HEK293 (cell line): ENCODE results near the gene FZR1.

Experiments
- CTCF ChIA-PET: fragments of 350-600 bp; formaldehyde crosslinking; extraction: SDS; loops from one replicate; lab custom pipeline; 2021; ENCODE audit warnings: antibody characterized with exemption; lab: Yijun Ruan, JAX
- POLR2A ChIA-PET: fragments of 300-600 bp; formaldehyde crosslinking; extraction: SDS; loops from one replicate; lab custom pipeline; 2020; ENCODE audit warnings: antibody characterized with exemption, inconsistent platforms; lab: Yijun Ruan, JAX
- H3K27ac ChIP-seq: fragments of 200-500 bp; sonication (Bioruptor generic); 2 replicates; pipeline ENCODE4 v1.5.1; 2014; ENCODE audit warnings: low read depth, low read length, control low read depth, inconsistent platforms; ENCODE audit errors: extremely low read depth
- H3K36me3 ChIP-seq, 2 experiments: fragments of 200-500 bp in 1 of 2; sonication (Bioruptor generic) in 1 of 2; 1 replicate in 1 of 2; 2 replicates in 1 of 2; pipeline ENCODE4 v1.5.1; 2014 to 2017; ENCODE audit warnings: inconsistent platforms in 2 of 2, low read length in 2 of 2; ENCODE audit not compliant: control insufficient read depth in 2 of 2, insufficient read depth in 1 of 2
- H3K4me1 ChIP-seq: fragments of 200-500 bp; sonication (Bioruptor generic); 2 replicates; pipeline ENCODE4 v1.5.1; 2014; ENCODE audit warnings: mild to moderate bottlenecking, low read length, inconsistent platforms; ENCODE audit not compliant: control insufficient read depth, insufficient read depth
- H3K4me3 ChIP-seq: 2 replicates; pipeline ENCODE4 v1.5.1; 2011; ENCODE audit warnings: low read depth, mild to moderate bottlenecking, control low read depth, low read length, moderate library complexity
- H3K9me3 ChIP-seq: fragments of 200-500 bp; sonication (Bioruptor generic); 2 replicates; pipeline ENCODE4 v1.5.1; 2014; ENCODE audit warnings: low read depth, low read length, inconsistent platforms; ENCODE audit not compliant: control insufficient read depth, insufficient read depth
- EGR2 ChIP-seq: fragments of 450-650 bp; formaldehyde crosslinking; IDR thresholded peaks from 2 replicates; pipeline ENCODE4 v1.5.1; 2016; ENCODE audit warnings: low read depth, missing biosample characterization, missing genetic modification characterization
- ELK4 ChIP-seq: IDR thresholded peaks from 2 replicates; pipeline ENCODE4 v1.6.1; 2011; ENCODE audit warnings: mild to moderate bottlenecking, low read depth, low read length, borderline replicate concordance
- GLIS1 ChIP-seq: fragments of 450-650 bp; formaldehyde crosslinking; IDR thresholded peaks from 2 replicates; pipeline ENCODE4 v1.5.1; 2016; ENCODE audit warnings: missing biosample characterization, missing genetic modification characterization
- GLIS2 ChIP-seq: fragments of 450-650 bp; formaldehyde crosslinking; IDR thresholded peaks from 2 replicates; pipeline ENCODE4 v1.5.1; 2016; ENCODE audit warnings: missing biosample characterization, missing genetic modification characterization
- IKZF3 ChIP-seq: fragments of 450-650 bp; IDR thresholded peaks from 2 replicates; pipeline ENCODE4 v1.5.0; 2018; ENCODE audit warnings: missing biosample characterization, mild to moderate bottlenecking, missing genetic modification characterization, moderate library complexity
- KLF16 ChIP-seq: fragments of 450-650 bp; formaldehyde crosslinking; IDR thresholded peaks from 2 replicates; pipeline ENCODE4 v1.5.1; 2017; ENCODE audit warnings: missing biosample characterization, missing genetic modification characterization
- KLF17 ChIP-seq: fragments of 450-650 bp; formaldehyde crosslinking; IDR thresholded peaks from 2 replicates; pipeline ENCODE4 v1.5.1; 2016; ENCODE audit warnings: missing biosample characterization, missing genetic modification characterization
- KLF8 ChIP-seq: fragments of 450-650 bp; formaldehyde crosslinking; IDR thresholded peaks from 2 replicates; pipeline ENCODE4 v1.5.1; 2016; ENCODE audit warnings: missing biosample characterization, missing genetic modification characterization
- OSR2 ChIP-seq: fragments of 450-650 bp; formaldehyde crosslinking; IDR thresholded peaks from 2 replicates; pipeline ENCODE4 v1.5.1; 2016; ENCODE audit warnings: missing biosample characterization, missing genetic modification characterization
- PATZ1 ChIP-seq: fragments of 450-650 bp; formaldehyde crosslinking; IDR thresholded peaks from 2 replicates; pipeline ENCODE4 v1.5.1; 2016; ENCODE audit warnings: missing biosample characterization, missing genetic modification characterization
- PRDM4 ChIP-seq: fragments of 450-650 bp; formaldehyde crosslinking; IDR thresholded peaks from 2 replicates; pipeline ENCODE4 v1.5.1; 2017; ENCODE audit warnings: missing biosample characterization, missing genetic modification characterization
- SALL2 ChIP-seq: fragments of 450-650 bp; formaldehyde crosslinking; IDR thresholded peaks from 2 replicates; pipeline ENCODE4 v1.5.0; 2017; ENCODE audit warnings: missing biosample characterization, mild to moderate bottlenecking, missing genetic modification characterization, borderline replicate concordance
- SP7 ChIP-seq: fragments of 450-650 bp; formaldehyde crosslinking; IDR thresholded peaks from 2 replicates; pipeline ENCODE4 v1.5.1; 2016; ENCODE audit warnings: missing biosample characterization, missing genetic modification characterization
- ZIC2 ChIP-seq: fragments of 450-650 bp; formaldehyde crosslinking; IDR thresholded peaks from 2 replicates; pipeline ENCODE4 v1.5.1; 2016; ENCODE audit warnings: missing biosample characterization, missing genetic modification characterization
- ZNF121 ChIP-seq: fragments of 450-650 bp; formaldehyde crosslinking; IDR thresholded peaks from 2 replicates; pipeline ENCODE4 v1.5.1; 2016; ENCODE audit warnings: missing biosample characterization, missing genetic modification characterization
- ZNF138 ChIP-seq: fragments of 450-650 bp; formaldehyde crosslinking; IDR thresholded peaks from 2 replicates; pipeline ENCODE4 v1.5.1; 2016; ENCODE audit warnings: missing biosample characterization, missing genetic modification characterization, borderline replicate concordance
- ZNF239 ChIP-seq: fragments of 450-650 bp; formaldehyde crosslinking; IDR thresholded peaks from 2 replicates; pipeline ENCODE4 v1.5.1; 2016; ENCODE audit warnings: missing biosample characterization, missing genetic modification characterization
- ZNF292 ChIP-seq: fragments of 450-650 bp; formaldehyde crosslinking; IDR thresholded peaks from 2 replicates; pipeline ENCODE4 v1.5.1; 2016; ENCODE audit warnings: low read depth, missing biosample characterization, missing genetic modification characterization, borderline replicate concordance
- ZNF335 ChIP-seq: fragments of 450-650 bp; formaldehyde crosslinking; conservative IDR thresholded peaks from 2 replicates; pipeline ENCODE4 v1.5.1; 2016; ENCODE audit warnings: missing biosample characterization, missing genetic modification characterization
- ZNF341 ChIP-seq: fragments of 450-650 bp; formaldehyde crosslinking; IDR thresholded peaks from 2 replicates; pipeline ENCODE4; 2016; ENCODE audit warnings: low read depth, missing biosample characterization, missing genetic modification characterization
- ZNF560 ChIP-seq: fragments of 450-650 bp; formaldehyde crosslinking; IDR thresholded peaks from 2 replicates; pipeline ENCODE4 v1.5.1; 2017; ENCODE audit warnings: missing biosample characterization, missing genetic modification characterization, borderline replicate concordance
- ZNF792 ChIP-seq: fragments of 450-650 bp; formaldehyde crosslinking; IDR thresholded peaks from 2 replicates; pipeline ENCODE4 v1.5.1; 2016; ENCODE audit warnings: missing biosample characterization, missing genetic modification characterization

The FZR1 gene

GRCh38 chr19:3555653-3556422 lies 49.7 kb downstream of the FZR1 start:
- 0 out of 2 replicates have a peak, but pooled peaks have one; percentile 18 for TF ChIP-seq GLIS1 (tag by site-specific recombination)
- TF ChIP-seq GLIS2: 0 out of 2 replicates have a peak, but pooled peaks have one; percentile 6
- no peak for TF ChIP-seq ZNF121
- peaks cover 0 to 3% of the 10 kb centered on the region in 2 experiments; a peak in 2 of 3 replicates for H3K36me3 ChIP-seq
- ChIA-PET POLR2A (interaction anchor here (0.8 to 1.0 kb wide), 2 partner anchors 11 to 18 kb away, joined by 3 to 7 read pairs; no protein-coding TSS in a partner anchor), CTCF (interaction anchor here (0.6 to 2.7 kb wide), 6 partner anchors 10 to 126 kb away, joined by 3 to 21 read pairs (median 4); no protein-coding TSS in a partner anchor)
- H3K27ac ChIP-seq: no peak overlapping the region
- H3K4me3 ChIP-seq: no peak overlapping the region; the same call in none of the 2 replicates
- H3K4me1 ChIP-seq: 0 out of 2 replicates have a peak, but pooled peaks cover 2% of the 10 kb centered on the region
- H3K9me3 ChIP-seq: no peaks in the 10 kb centered on the region

GRCh38 chr19:3556423-3556977 lies 50.4 kb downstream of the FZR1 start:
- no peaks in the 10 kb centered on the region for H3K9me3 ChIP-seq
- ChIA-PET CTCF (interaction anchor here (0.6 to 1.5 kb wide), 5 partner anchors 10 to 584 kb away, joined by 3 to 5 read pairs (median 4); no protein-coding TSS in a partner anchor), POLR2A (interaction anchor here (0.6 to 1.4 kb wide), 5 partner anchors 11 to 20 kb away, joined by 3 to 7 read pairs (median 3); no protein-coding TSS in a partner anchor)
- 0 out of 2 replicates have a peak, but pooled peaks cover 2% of the 10 kb centered on the region for H3K4me1 ChIP-seq
- H3K36me3 ChIP-seq: no peaks in the 10 kb centered on the region; a peak in 1 of 3 replicates
- peak overlapping the region; percentile 85 for H3K4me3 ChIP-seq
- H3K27ac ChIP-seq: peak overlapping the region; percentile 42; the same call in 1 of the 2 replicates
- TF ChIP-seq ZNF138 (tag by site-specific recombination) (no peak), KLF16 (tag by site-specific recombination) (no peak), KLF8 (tag by site-specific recombination) (peak; percentile 4; the same call in 1 of the 2 replicates), GLIS2 (no peak), ZNF292 (tag by site-specific recombination) (no peak), ZNF335 (tag by site-specific recombination) (peak; percentile 13; the same call in 1 of the 2 replicates), PATZ1 (tag by site-specific recombination) (no peak), KLF17 (tag by site-specific recombination) (peak; percentile 61; the same call in 1 of the 2 replicates), EGR2 (tag by site-specific recombination) (0 out of 2 replicates have a peak, but pooled peaks have one; percentile 20), SALL2 (tag by site-specific recombination) (no peak), OSR2 (tag by site-specific recombination) (no peak), ZIC2 (tag by site-specific recombination) (no peak), PRDM4 (tag by site-specific recombination) (no peak), IKZF3 (tag by site-specific recombination) (no peak), ELK4 (no peak), ZNF341 (tag by site-specific recombination) (peak; percentile 84), ZNF239 (tag by site-specific recombination) (no peak), ZNF560 (no peak), SP7 (tag by site-specific recombination) (0 out of 2 replicates have a peak, but pooled peaks have one; percentile 25), ZNF792 (tag by site-specific recombination) (no peak)
